H1 (cell line): Measurements from ENCODE around the gene TMEM161A. TPM values are rescaled to one million over a fixed set of nuclear protein-coding genes. Genes with fewer than 3 reads are reported as not detected.

Experiments used
- CTCF ChIA-PET: fragments of 300-600 bp; sonication (Branson Sonifier 250); formaldehyde crosslinking; loops from one replicate; lab custom pipeline; 2021; ENCODE audit not compliant: partially characterized antibody; lab: Charles Lee
- POLR2A ChIA-PET: fragments of 300-600 bp; sonication (Branson Sonifier 250); formaldehyde crosslinking; loops from one replicate; lab custom pipeline; 2021; ENCODE audit warnings: inconsistent platforms; ENCODE audit not compliant: partially characterized antibody; lab: Charles Lee
- DNase-seq, 2 experiments: peaks; one replicate each; pipeline versions ENCODE4 v3.0.0 to v3.0.0-alpha.2; 2010 to 2022; ENCODE audit warnings: low spot score in 2 of 2, low read depth in 1 of 2, mixed read lengths in 1 of 2
- FAIRE-seq: peaks from 2 replicates; lab custom pipeline; 2011; peaks lifted over from hg19 to GRCh38; lab: Jason Lieb, UNC
- H2AFZ ChIP-seq: 2 replicates; pipeline ENCODE4 v1.8.1; 2012; ENCODE audit warnings: low read length, inconsistent platforms
- H2AK5ac ChIP-seq: 2 replicates; pipeline ENCODE4 v1.6.1; 2013; ENCODE audit warnings: low read depth, low read length
- H2BK120ac ChIP-seq: replicated peaks from 2 replicates; pipeline ENCODE3; 2013; ENCODE audit warnings: low read depth, low read length, inconsistent platforms
- H2BK12ac ChIP-seq: 2 replicates; pipeline ENCODE4 v1.6.1; 2013; ENCODE audit warnings: low read depth, low read length
- H2BK15ac ChIP-seq: 2 replicates; pipeline ENCODE4 v1.6.1; 2013; ENCODE audit warnings: low read length
- H2BK20ac ChIP-seq: 2 replicates; pipeline ENCODE4 v1.6.1; 2013; ENCODE audit warnings: low read length
- H2BK5ac ChIP-seq: 2 replicates; pipeline ENCODE4 v1.6.1; 2013; ENCODE audit warnings: low read depth, low read length
- H3K14ac ChIP-seq: 2 replicates; pipeline ENCODE4 v1.6.1; 2013; ENCODE audit warnings: inconsistent platforms; ENCODE audit not compliant: insufficient read length
- H3K18ac ChIP-seq: 2 replicates; pipeline ENCODE4 v1.6.1; 2013; ENCODE audit warnings: low read length; ENCODE audit errors: extremely low read depth
- H3K23ac ChIP-seq: 2 replicates; pipeline ENCODE4 v1.6.1; 2013; ENCODE audit warnings: inconsistent platforms; ENCODE audit not compliant: insufficient read length
- H3K23me2 ChIP-seq: 2 replicates; pipeline ENCODE4 v1.6.1; 2013; ENCODE audit warnings: low read depth, low read length
- H3K27ac ChIP-seq: 2 replicates; pipeline ENCODE4 v1.6.1; 2011; ENCODE audit warnings: low read depth, low read length, inconsistent platforms
- H3K27me3 ChIP-seq, 4 experiments: replicated peaks in 1 of 4; 1 replicate in 1 of 4; 2 replicates in 3 of 4; pipeline versions ENCODE4 v1.6.1 to v1.8.1; 2011 to 2013; ENCODE audit warnings: low read length in 3 of 4, mild to moderate bottlenecking in 3 of 4, inconsistent platforms in 2 of 4, mixed read lengths in 2 of 4, moderate library complexity in 1 of 4; ENCODE audit not compliant: control insufficient read depth in 3 of 4, insufficient read depth in 3 of 4; ENCODE audit errors: extremely low read depth in 1 of 4
- H3K36me3 ChIP-seq, 4 experiments: 2 replicates each; pipeline versions ENCODE4 v1.6.1 to v1.8.1; 2011 to 2013; ENCODE audit warnings: mild to moderate bottlenecking in 4 of 4, low read length in 3 of 4, moderate library complexity in 2 of 4, control low read depth in 1 of 4, inconsistent platforms in 1 of 4; ENCODE audit not compliant: insufficient read depth in 4 of 4, control insufficient read depth in 2 of 4
- H3K4ac ChIP-seq: replicated peaks from 2 replicates; pipeline ENCODE3; 2013; ENCODE audit warnings: low read length, low read depth, mixed read lengths, inconsistent platforms; ENCODE audit not compliant: insufficient read length
- H3K4me1 ChIP-seq, 4 experiments: replicated peaks in 1 of 4; 1 replicate in 1 of 4; 2 replicates in 3 of 4; pipeline versions ENCODE4 v1.6.1 to v1.8.1; 2011 to 2013; ENCODE audit warnings: low read length in 3 of 4, inconsistent platforms in 2 of 4, mixed read lengths in 1 of 4; ENCODE audit not compliant: insufficient read depth in 4 of 4, control insufficient read depth in 3 of 4
- H3K4me2 ChIP-seq, 2 experiments: 2 replicates each; pipeline versions ENCODE4 v1.6.1 to v1.8.1; 2011 to 2013; ENCODE audit warnings: low read depth in 2 of 2, low read length in 2 of 2, control low read depth in 1 of 2, inconsistent platforms in 1 of 2, mild to moderate bottlenecking in 1 of 2; ENCODE audit not compliant: insufficient read depth in 1 of 2
- H3K4me3 ChIP-seq, 4 experiments: fragments of 200-600, 300-600 bp in 1 of 4; sonication (generic), shearing (Covaris generic), sonication (Bioruptor Twin) in 1 of 4; 2 replicates each; pipeline versions ENCODE4 v1.5.1 to v1.8.1; 2011 to 2016; ENCODE audit warnings: low read length in 4 of 4, low read depth in 3 of 4, control low read depth in 2 of 4, inconsistent platforms in 2 of 4, mild to moderate bottlenecking in 2 of 4, mixed read lengths in 1 of 4, moderate library complexity in 1 of 4; ENCODE audit not compliant: insufficient read depth in 2 of 4; ENCODE audit errors: extremely low read depth in 1 of 4
- H3K56ac ChIP-seq: replicated peaks from 2 replicates; pipeline ENCODE3; 2013; ENCODE audit warnings: low read depth, mild to moderate bottlenecking, mixed read lengths, low read length, inconsistent platforms; ENCODE audit not compliant: insufficient read length
- H3K79me1 ChIP-seq: 2 replicates; pipeline ENCODE4 v1.6.1; 2013; ENCODE audit warnings: low read depth, low read length, control low read depth
- H3K79me2 ChIP-seq, 2 experiments: 2 replicates each; pipeline versions ENCODE4 v1.6.1 to v1.8.1; 2012 to 2013; ENCODE audit warnings: low read length in 2 of 2, mild to moderate bottlenecking in 2 of 2, inconsistent platforms in 1 of 2; ENCODE audit not compliant: insufficient read depth in 2 of 2, control insufficient read depth in 1 of 2
- H3K9ac ChIP-seq, 4 experiments: replicated peaks in 1 of 4; 1 replicate in 1 of 4; 2 replicates in 3 of 4; pipeline versions ENCODE4 v1.6.1 to v1.8.1; 2011 to 2013; ENCODE audit warnings: low read depth in 3 of 4, low read length in 3 of 4, control low read depth in 2 of 4, mild to moderate bottlenecking in 2 of 4, moderate library complexity in 2 of 4, inconsistent platforms in 1 of 4; ENCODE audit errors: extremely low read depth in 1 of 4
- H3K9me3 ChIP-seq, 2 experiments: 2 replicates each; pipeline versions ENCODE4 v1.6.1 to v1.8.1; 2012 to 2013; ENCODE audit warnings: mild to moderate bottlenecking in 2 of 2, moderate library complexity in 2 of 2, control low read depth in 1 of 2, inconsistent platforms in 1 of 2, low read depth in 1 of 2, low read length in 1 of 2, mixed read lengths in 1 of 2; ENCODE audit not compliant: insufficient read depth in 2 of 2
- H4K20me1 ChIP-seq, 2 experiments: replicated peaks in 1 of 2; 2 replicates each; pipeline versions ENCODE3 to v1.8.1; 2011 to 2013; ENCODE audit warnings: inconsistent platforms in 2 of 2, low read length in 2 of 2, mild to moderate bottlenecking in 1 of 2; ENCODE audit not compliant: insufficient read depth in 2 of 2, control insufficient read depth in 1 of 2
- H4K5ac ChIP-seq: 2 replicates; pipeline ENCODE4 v1.6.1; 2013; ENCODE audit warnings: low read length, low read depth, mixed read lengths, inconsistent platforms; ENCODE audit not compliant: insufficient read length
- H4K8ac ChIP-seq: 2 replicates; pipeline ENCODE4 v1.8.0; 2013; ENCODE audit warnings: mild to moderate bottlenecking, moderate library complexity, low read length, inconsistent platforms; ENCODE audit not compliant: insufficient read depth; ENCODE audit errors: extremely low read depth
- H4K91ac ChIP-seq: replicated peaks from 2 replicates; pipeline ENCODE3; 2013; ENCODE audit warnings: low read length, mixed read lengths, inconsistent platforms; ENCODE audit not compliant: insufficient read length
- CHD2 ChIP-seq: IDR thresholded peaks from 2 replicates; pipeline ENCODE4 v1.6.1; 2012; ENCODE audit warnings: low read length, improper control_type of control experiment
- CTBP2 ChIP-seq: IDR thresholded peaks from 2 replicates; pipeline ENCODE4 v1.7.0; 2011; ENCODE audit warnings: borderline replicate concordance, mild to moderate bottlenecking, moderate library complexity, mixed read lengths, low read length; ENCODE audit not compliant: insufficient read depth, insufficient read length
- GABPA ChIP-seq: IDR thresholded peaks from 2 replicates; pipeline ENCODE4 v1.6.1; 2011; ENCODE audit warnings: mild to moderate bottlenecking, low read length, moderate library complexity, borderline replicate concordance; ENCODE audit not compliant: insufficient read depth
- NRF1 ChIP-seq: IDR thresholded peaks from 2 replicates; pipeline ENCODE4 v1.6.1; 2011; ENCODE audit warnings: mild to moderate bottlenecking, low read depth, low read length, improper control_type of control experiment
- POLR2A ChIP-seq, 2 experiments: IDR thresholded peaks; 1 replicate in 1 of 2; 2 replicates in 1 of 2; pipeline ENCODE4 v1.6.1; 2011; ENCODE audit warnings: low read depth in 2 of 2, low read length in 2 of 2, mild to moderate bottlenecking in 2 of 2; ENCODE audit errors: control extremely low read depth in 1 of 2
- TAF1 ChIP-seq: IDR thresholded peaks from 2 replicates; pipeline ENCODE4 v1.6.1; 2011; ENCODE audit warnings: mild to moderate bottlenecking, low read depth, low read length
- TCF12 ChIP-seq: IDR thresholded peaks from 2 replicates; pipeline ENCODE4 v1.6.1; 2011; ENCODE audit warnings: low read depth, mild to moderate bottlenecking, low read length
- WGBS, 2 experiments: shearing (Covaris generic) in 1 of 2; methylation state at CpG; one replicate each; pipeline versions ENCODE4 v1.1.6 to v1.1.7; 2013 to 2015; ENCODE audit warnings: low lambda C conversion rate in 2 of 2, mixed read lengths in 2 of 2, inconsistent platforms in 1 of 2, low coverage in 1 of 2, missing lambda C conversion rate in 1 of 2; ENCODE audit not compliant: insufficient replicate concordance in 2 of 2, insufficient coverage in 1 of 2, insufficient read length in 1 of 2; ENCODE audit errors: extremely low coverage in 1 of 2, missing lambda C conversion rate in 1 of 2; 5-methylcytosine and 5-hydroxymethylcytosine counted together
- polyA plus RNA-seq, 7 experiments: library from polyadenylated mRNA; depleted of rRNA in 3 of 7; stranded (reverse) in 5 of 7; unstranded in 2 of 7; fragments of >200 nt in 5 of 7; fragments of 200-250 nt in 2 of 7; gene quantifications; 1 replicate in 5 of 7; 2 replicates in 1 of 7; 4 replicates in 1 of 7; pipeline versions ENCODE4 v1.2.1 to v1.2.3, GENCODE V29; 2011 to 2013; ENCODE audit warnings: missing spikeins in 2 of 7, mixed read lengths in 2 of 7
- total RNA-seq: library from RNA; stranded (reverse); fragmentation: NEBNext Ultra II Directional; extraction: Animal tissue kit (Norgen Biotek cat#: 25700); gene quantifications from 2 replicates; pipeline ENCODE4 v1.2.1, GENCODE V29; 2021
- TF ChIP-seq, protein P1 (sequence below), 3 experiments: IDR thresholded peaks; 1 replicate in 2 of 3; 2 replicates in 1 of 3; pipeline versions ENCODE4 v1.5.1 to v1.6.1; 2011; ENCODE audit warnings: low read length in 3 of 3, mild to moderate bottlenecking in 3 of 3, inconsistent platforms in 2 of 3, low read depth in 1 of 3, moderate library complexity in 1 of 3; ENCODE audit not compliant: insufficient read depth in 1 of 3; ENCODE audit errors: control extremely low read depth in 1 of 3
- TF ChIP-seq, protein P2 (sequence below): IDR thresholded peaks from 2 replicates; pipeline ENCODE4 v1.6.1; 2012; ENCODE audit warnings: low read length, inconsistent platforms

TMEM161A gene
- total and polyA plus RNA-seq, 2 of the 8 experiments (the other 6 are each of a cell fraction or from before 2014, with no cell fraction given), result 47.8 to 103 TPM

- Histone ChIP-seq H3K27ac (no peak overlapping the region), H3K79me2 (no peaks in the 10 kb centered on the region), H3K36me3 (no peaks in the 10 kb centered on the region), H3K9ac (no peak overlapping the region), H3K9me3 (no peaks in the 10 kb centered on the region), H3K23ac (no peak overlapping the region), H3K23me2 (no peaks in the 10 kb centered on the region), H2BK5ac (no peak overlapping the region), H3K4me2 (no peak overlapping the region), H4K20me1 (peaks cover 0 to 9% of the 10 kb centered on the region in 2 experiments), H3K27me3 (peaks cover 0 to 17% (median 7%) of the 10 kb centered on the region in 4 experiments; a peak in 6 of 7 replicates), H3K4ac (no peak overlapping the region), H3K79me1 (0 out of 2 replicates have a peak, but pooled peaks cover 2% of the 10 kb centered on the region), H3K4me1 (no peaks in the 10 kb centered on the region), H4K91ac (no peak overlapping the region), H2BK12ac (0 out of 2 replicates have a peak overlapping the region, but pooled peaks have one; percentile 11), H2BK120ac (no peak overlapping the region), H2BK20ac (no peak overlapping the region), H3K18ac (no peak overlapping the region), H2BK15ac (peak overlapping the region; percentile 53; the same call in 1 of the 2 replicates), H2AK5ac (peak overlapping the region; percentile 17; the same call in 1 of the 2 replicates), H4K5ac (no peak overlapping the region), H3K56ac (no peak overlapping the region), H3K14ac (no peak overlapping the region), H4K8ac (no peak overlapping the region), H2AFZ (no peak overlapping the region), H3K4me3 (no peak overlapping the region)
- FAIRE-seq, result no peak
- ChIA-PET CTCF (interaction anchor here (0.6 to 2.7 kb wide), 3 partner anchors 30 to 459 kb away, joined by 3 to 11 read pairs (median 3); no protein-coding TSS in a partner anchor), POLR2A (interaction anchor here (1.3 kb wide), 1 partner anchor 9 kb away, joined by 6 read pairs; no protein-coding TSS in a partner anchor)
- no peak for DNase-seq
- WGBS, 2 experiments, result 87% methylated on average over 16 of the region's 16 CpGs; no CpG with 5 or more reads in 1 of the 2 experiments
- TF ChIP-seq TCF12 (no peak), NRF1 (no peak), POLR2A (IDR thresholded peaks at IDR 0.05; ENCODE audit: control extremely low read depth in 1 of 2, low read depth in 2 of 2, low read length in 2 of 2) (no peak), CHD2 (no peak), GABPA (no peak), CTBP2 (no peak), TAF1 (no peak)
- TF ChIP-seq, protein P1, sequence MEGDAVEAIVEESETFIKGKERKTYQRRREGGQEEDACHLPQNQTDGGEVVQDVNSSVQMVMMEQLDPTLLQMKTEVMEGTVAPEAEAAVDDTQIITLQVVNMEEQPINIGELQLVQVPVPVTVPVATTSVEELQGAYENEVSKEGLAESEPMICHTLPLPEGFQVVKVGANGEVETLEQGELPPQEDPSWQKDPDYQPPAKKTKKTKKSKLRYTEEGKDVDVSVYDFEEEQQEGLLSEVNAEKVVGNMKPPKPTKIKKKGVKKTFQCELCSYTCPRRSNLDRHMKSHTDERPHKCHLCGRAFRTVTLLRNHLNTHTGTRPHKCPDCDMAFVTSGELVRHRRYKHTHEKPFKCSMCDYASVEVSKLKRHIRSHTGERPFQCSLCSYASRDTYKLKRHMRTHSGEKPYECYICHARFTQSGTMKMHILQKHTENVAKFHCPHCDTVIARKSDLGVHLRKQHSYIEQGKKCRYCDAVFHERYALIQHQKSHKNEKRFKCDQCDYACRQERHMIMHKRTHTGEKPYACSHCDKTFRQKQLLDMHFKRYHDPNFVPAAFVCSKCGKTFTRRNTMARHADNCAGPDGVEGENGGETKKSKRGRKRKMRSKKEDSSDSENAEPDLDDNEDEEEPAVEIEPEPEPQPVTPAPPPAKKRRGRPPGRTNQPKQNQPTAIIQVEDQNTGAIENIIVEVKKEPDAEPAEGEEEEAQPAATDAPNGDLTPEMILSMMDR (IDR thresholded peaks at IDR 0.05; ENCODE audit: control extremely low read depth in 1 of 3, insufficient read depth in 1 of 3, low read depth in 1 of 3, low read length in 3 of 3), result no peak
- TF ChIP-seq, protein P2, sequence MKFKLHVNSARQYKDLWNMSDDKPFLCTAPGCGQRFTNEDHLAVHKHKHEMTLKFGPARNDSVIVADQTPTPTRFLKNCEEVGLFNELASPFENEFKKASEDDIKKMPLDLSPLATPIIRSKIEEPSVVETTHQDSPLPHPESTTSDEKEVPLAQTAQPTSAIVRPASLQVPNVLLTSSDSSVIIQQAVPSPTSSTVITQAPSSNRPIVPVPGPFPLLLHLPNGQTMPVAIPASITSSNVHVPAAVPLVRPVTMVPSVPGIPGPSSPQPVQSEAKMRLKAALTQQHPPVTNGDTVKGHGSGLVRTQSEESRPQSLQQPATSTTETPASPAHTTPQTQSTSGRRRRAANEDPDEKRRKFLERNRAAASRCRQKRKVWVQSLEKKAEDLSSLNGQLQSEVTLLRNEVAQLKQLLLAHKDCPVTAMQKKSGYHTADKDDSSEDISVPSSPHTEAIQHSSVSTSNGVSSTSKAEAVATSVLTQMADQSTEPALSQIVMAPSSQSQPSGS, result no peak
These were observed 56.6 kb downstream of the TMEM161A start for GRCh38 chr19:19081642-19082151.
